Activated CD4-positive, alpha-beta T cell treated with anti-CD3 and anti-CD28 coated beads for 48 hours (primary cell): ENCODE measurements around the gene GAL.

Source experiments
- DNase-seq: peaks from one replicate; pipeline ENCODE4 v3.0.0-alpha.2; 2020

Gene GAL

DNA sequence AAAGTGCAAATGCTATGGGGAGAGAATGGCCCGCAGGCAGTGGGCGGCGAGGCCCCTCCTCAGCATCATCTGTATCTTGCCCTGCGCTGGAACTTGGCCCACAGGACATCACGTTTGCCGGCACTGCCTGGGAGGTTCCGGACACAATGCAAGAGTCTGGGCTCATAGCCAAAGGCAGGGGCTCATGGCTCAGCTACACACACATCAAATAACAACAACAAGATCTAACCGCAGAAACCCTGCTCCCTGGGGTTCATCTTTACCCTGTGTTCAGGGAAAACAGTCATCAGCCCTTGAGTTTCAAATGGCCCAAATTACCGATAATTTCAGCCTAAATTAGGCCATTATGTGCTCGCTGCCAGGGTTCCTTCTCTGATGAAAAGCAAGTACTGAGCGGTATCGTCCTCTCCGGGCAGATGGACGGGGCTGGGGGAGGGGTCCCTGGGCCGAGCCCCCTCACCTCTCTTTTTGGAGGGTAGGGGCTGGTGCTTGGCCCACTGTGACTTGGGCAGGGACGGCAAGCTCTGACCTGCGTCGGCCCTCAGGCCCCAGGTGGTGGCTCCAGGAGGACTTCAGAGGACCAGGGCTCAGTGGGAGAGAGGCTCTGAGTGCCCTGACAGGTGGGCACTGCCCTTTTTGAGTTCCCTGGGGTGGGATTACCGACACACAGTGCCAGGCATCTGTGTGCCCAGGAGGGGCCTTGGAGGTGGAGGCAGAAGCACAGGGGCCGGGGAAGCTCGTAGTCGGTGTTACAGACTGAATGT, 25.0 kb upstream of the GAL start:
- DNase-seq = no peak

DNA sequence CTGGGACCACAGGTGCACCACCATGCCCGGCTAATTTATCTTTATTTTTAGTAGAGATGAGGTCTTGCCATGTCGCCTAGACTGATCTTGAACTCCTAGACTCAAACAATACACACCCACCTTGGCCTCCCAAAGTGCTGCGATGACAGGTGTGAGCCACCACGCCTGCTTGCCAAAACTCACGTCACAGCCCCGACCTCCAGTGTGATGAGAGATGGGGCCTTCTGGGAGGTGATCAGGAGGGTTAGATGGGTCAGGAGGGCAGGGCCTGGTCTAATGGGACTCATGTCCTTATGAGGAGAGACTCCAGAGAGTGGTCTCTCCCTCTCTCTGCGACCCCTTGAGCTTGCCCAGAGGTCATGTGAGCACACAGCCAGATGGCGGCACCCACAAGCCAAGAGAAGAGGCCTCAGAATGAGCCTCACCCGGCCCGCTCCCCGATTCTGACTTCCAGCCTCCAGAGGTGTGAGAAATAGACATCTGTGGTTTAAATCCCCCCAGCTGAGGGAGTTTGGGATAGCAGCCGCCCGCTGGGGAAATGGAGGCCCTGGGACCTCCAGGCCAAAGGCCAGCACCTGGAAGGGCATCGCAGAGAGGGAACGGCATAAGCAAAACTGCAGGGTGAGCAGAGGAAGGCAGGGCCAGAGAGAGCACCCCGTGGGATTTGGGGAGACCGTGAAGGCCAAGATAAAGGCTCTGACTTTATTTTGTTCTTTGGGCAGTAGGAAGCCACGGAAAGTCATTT, 24.1 kb upstream of the GAL start:
- no peak for DNase-seq

DNA sequence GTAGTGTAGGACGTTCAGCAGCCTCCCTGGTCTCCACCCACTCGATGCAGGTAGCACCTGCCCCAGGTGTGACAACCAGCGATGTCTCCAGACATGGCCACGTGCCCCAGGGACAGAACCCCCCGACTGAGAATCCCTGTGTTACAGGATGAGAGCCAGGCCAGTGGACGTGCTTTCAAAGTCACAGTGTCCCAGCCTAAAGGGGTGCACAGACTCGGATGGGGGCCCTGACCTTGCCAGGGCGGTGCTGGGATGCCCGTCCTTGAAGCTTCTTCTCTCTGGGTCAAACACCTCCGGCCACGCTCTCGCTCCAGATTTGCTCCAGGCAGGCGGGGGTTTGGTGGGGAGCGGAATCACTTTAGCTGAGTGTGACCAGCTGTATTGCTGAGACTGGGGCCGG, 23.3 kb upstream of the GAL start:
- no peak for DNase-seq

DNA sequence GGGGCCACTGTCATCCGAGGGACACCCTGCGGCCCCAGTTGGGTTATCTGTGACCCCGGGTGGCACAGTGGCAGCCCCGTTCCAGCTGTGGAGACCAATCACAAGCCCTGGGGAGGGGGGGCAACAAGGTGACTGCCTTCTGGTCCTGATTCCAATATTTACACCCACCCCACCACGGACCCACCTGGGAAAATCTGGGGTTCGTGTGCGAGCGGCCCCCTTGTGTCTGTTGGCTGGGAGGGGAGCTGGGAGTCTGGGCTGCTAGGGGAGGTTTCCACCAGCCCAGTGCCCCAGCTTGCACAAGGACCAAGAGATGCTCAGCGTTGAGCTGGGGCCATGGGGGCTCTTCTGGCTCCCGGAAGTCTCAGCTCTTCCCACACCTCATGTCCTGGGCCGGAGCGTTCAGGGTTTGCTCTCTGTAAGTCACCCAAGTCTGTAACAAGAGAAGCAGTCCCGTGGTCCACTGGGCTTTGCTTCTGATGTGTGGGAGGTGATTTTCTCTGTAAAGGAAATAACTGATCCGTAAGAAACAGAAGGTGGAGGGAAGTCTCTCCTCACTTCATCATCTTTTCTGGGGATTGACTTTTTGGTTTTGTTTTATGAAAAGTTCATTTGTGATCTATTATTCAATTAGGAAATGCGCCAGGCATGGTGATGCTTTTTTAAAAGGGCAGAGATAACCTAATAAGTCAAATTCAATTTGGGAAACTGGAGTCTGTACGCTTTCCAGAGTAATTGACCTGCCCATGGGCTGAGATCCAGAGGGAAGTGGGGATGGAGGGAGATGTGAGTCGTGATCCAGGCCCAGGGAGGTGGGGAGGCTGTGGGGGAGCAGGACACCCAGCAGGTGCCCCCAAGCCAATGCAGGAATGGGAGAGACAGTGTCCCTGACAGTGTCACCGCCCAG, 22.4 kb upstream of the GAL start:
- DNase-seq = no peak

DNA sequence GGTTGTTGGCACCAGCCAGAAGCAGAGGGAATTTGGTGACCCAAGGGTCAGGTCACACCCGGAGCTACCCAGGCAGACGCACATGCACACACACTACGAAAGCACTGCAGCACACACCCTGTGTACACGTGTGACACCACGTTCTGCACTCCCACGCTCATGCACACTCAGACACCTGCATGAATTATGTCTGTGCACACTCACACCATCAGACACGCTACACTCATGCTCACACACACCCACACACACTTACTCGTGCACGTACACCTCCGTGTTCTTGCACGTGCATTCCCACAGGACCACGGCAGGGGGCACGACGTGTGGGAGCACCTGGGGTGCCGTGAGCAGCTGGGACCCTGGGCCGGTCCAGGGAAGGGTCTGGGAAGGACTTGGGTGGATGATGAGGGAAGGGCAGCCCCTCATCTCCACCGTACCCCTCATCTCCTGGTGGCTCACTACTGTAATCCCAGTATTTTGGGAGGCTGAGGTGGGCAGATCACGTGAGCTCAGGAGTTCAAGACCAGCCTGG, 20.8 kb upstream of the GAL start:
- DNase-seq = no peak

DNA sequence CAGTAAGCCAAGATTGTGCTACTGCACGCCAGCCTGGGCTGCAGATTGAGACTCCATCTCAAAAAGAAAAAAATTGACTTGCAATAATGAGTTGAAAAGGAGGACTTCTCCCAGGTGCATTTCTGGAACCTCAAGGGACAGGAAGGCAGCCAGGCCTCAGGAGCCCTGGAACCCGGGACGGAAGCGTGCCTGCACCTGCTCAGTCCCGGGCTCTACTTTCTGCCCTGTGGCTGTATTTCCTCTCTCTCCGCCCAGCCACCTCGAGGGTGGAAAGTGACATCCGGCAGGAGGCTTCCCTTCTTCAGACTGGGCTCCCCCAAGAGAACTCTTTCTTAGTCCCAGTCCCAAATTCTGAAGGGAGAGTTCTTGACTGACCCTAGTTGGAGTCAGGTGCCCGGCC, 20.2 kb upstream of the GAL start:
- no peak for DNase-seq

DNA sequence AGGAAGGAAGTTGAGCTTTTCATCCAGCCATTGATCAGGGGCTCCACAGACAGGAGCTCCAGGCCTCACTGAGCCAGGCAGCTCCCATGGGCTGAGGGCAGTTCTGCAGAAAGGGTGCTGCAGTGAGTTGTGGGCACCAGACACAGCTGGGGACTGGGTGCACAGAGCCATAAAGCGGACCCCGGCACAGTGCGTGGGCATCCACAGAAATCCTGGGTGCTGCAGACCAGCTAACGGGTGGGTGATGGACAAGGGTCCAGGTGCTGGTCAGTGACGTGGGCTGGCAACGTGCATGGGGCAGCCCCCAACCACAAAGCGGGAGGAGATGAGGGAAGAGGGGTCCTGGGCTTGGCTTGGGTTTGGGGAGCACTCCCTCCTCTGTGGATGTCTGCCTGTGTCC, 19.4 kb upstream of the GAL start:
- no peak for DNase-seq

DNA sequence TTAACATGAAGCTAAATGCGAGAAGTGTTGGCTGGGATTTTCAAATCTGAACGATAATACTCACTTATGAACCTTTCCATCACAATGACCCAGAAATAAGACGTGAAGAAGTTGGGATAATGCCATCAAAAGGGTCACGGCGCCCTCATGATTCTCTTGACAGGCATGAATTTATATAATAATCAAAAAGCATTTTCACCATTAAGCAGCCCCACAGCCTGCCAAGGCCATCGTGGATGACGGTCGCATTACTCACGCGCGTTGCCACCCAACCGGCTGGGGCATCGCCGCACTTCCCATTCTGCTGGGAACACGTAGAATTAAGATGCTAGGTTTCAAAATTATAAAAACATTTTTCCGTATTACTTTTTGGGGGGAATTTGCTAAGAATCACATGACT, 18.9 kb upstream of the GAL start:
- no peak for DNase-seq

DNA sequence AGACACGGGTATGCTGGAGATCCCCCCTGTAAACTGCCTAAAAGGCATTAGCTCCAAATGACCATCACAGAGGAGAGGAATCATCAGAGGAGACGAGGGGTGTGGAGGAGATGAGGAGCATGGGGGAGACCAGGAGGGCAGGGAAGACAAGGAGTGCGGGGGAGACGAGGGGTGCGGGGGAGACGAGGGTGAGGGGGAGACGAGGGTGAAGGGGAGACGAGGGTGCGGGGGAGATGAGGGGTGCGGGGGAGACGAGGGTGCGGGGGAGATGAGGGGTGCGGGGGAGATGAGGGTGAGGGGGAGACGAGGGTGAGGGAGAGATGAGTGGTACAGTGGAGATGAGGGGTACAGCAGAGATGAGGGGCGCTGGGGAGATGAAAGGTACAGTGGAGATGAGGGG, 17.5 kb upstream of the GAL start:
- no peak for DNase-seq

DNA sequence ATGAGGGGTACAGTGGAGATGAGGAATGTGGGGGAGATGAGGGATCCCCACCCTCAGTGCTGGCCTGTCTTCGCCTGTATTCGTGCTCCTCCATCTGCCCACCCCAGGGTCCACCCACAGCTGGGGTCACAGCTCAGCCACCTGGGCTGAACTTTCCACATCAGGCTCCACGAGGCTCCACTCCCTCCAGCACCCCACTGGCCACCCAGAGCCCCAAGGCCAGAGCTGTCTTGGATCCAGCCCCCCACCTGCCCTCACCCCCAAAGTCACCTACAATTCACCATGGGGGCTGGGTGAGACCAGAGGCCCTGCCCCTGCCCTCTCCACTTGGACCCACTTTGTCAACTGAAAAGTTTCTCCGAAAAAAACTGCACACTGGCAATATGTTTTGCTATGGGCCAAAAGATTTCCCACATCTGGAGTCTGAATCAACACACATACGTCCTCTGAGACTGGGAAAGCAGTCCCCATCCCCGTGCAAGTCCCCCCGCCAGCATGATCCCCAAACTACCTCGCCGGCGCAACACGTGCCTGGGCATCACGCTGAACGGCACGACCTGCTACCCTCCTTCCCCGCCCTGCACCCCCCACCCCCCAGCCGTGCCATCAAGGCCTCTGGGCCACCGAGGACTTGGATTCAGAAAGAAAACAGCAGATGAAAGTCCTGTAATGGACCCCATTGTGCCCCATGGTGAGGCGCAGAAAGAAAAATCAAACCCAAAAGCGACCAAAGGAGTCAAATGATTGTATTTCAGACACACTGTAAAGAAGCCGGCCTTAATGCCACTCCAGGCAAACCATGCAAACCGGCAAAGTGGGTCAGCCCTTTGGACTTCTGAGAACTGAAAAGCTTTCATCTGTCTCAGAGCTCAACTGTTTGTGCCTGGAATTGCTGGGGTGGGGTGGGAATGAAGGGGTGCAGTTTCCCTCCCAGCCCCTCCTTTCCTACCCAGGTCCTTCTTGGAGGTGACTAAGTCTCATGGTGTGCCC, 16.5 kb upstream of the GAL start:
- no peak for DNase-seq

DNA sequence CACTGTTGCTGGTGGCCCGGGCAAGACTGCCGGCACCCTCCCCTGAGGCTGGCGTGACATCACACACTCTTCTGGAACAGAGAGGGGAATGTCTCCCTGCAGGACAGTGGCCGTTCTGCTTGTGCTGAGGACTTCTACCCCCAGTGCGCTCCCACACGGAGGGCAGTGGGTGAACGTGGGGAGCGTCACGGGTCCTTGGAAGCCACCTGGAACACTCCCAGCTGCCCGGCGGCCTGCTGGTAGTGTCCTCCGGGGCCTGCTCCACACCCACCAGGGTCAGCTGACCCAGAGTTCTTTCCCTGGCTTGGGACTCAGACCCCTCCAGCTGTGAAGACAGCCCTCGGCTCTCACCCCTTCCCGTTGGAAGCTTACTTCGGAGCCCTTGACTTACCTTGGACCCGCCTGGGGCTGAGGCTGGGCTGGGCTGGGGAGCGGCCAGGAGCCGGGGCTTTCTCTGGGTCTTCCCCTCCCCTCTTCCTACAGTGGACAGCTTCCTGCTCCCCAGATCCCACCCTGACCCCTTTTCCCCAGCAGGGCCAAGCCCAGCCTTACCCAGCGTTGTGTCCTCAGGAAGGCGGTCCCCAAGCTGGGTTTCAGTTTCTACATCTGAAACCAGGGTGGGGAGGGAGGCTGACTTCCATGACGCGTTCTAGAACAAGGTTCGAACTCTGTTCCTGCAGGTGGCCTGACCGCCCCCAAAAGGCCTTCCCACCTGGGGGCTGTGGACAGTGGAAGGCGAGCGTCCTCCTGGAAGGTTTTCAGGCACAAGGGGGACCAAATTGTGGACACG, 14.8 kb upstream of the GAL start:
- no peak for DNase-seq

DNA sequence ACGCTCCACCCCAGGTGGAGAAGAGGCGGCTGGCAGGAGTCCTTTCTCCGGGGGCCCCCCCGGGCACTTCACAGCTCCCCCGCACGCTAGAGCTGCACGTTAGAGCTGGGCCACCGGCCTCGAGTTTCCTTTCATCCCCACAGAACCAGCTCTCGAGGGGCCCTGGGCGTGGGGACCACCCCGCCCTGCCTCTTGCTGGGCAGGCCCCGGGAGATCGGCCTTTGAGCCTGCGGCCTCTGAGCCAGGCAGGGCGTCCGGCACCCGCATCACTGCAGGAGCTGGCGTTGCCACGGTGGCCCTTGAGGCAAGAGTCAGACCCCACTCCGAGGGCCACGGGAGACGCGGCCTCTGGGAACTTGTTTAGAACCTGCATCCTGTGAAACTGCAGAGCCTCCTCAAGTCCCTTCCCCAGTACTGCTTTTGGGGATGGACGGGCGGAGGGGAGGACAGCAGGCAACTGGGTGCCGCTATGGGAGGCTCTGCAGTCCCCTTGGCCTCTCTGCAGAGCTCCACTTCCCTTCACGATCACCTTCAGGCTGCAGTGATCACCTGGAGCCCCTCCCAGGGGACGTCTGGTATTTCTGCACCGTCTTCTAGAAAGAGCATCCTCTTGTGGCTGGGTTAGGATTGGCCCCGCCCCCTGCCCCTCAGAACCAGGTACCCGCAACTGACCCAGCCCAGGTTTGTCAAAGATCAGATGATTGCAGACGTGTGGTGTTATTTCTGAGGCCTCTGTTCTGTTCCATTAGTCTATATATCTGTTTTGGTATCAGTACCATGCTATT, 13.9 kb upstream of the GAL start:
- DNase-seq = no peak

DNA sequence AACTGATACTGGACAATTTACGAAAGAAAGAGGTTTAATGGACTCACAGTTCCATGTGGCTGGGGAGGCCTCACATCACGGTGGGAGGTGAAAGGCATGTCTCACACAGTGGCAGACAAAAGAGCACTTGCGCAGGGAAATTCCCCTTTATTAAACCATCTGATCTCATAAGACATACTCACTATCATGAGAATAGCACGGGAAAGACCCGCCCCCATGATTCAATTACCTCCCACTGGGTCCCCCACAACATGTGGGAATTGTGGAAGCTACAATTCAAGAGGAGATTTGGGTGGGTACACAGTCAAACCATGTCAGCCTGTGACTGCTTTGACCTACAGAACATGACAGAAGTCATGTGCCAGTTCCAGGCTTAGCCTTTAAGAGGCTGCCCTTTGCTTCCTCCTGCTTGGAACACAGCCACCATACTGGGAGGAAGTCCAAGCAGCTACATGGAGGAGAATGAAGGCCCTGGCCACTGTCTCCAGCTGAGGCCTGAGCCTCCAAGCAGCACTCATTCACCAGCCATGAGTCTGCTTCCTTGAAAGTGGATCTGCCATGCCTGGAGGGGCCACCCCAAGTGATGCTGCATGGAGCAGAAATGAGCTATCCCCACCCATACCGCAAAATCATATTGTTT, 10.9 kb upstream of the GAL start:
- no peak for DNase-seq

DNA sequence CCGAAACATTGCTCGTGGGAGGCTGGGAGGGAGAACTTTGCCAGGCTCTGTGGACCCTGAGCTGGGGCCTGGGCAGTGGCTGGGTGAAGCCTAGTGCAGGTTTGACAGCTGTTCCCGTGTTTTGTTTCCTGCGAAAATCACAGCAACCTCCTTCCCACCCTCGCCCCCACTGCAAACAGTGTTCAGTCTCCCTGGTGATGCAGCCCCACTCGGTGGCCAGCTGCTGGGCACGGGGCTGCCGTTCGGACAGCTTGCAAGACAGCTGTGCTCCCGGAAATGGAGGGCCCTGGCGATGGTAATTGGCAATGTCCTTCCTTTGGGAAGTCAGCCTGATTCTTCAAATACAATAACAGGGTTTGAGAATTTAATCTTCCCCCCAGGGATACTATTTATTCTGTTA, 10.4 kb upstream of the GAL start:
- no peak for DNase-seq

DNA sequence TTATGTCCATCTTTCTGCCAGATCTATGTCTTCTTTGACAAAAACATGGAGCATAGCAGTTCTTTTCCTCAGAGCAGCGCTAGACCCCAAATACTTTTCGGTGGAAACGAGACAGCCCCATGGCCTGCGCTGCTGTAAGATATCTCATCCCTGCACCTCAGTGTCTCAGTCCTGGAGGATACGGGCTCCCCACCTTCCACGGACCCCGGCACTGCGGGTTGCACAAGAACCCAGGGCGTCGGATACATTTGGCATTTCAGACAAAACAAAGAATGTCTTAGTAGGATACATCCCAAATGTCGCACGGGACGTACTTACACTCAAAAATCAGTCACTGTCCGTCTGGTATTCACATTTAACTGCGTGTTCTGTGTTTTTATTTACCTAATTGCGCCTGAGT, 9.9 kb upstream of the GAL start:
- no peak for DNase-seq

DNA sequence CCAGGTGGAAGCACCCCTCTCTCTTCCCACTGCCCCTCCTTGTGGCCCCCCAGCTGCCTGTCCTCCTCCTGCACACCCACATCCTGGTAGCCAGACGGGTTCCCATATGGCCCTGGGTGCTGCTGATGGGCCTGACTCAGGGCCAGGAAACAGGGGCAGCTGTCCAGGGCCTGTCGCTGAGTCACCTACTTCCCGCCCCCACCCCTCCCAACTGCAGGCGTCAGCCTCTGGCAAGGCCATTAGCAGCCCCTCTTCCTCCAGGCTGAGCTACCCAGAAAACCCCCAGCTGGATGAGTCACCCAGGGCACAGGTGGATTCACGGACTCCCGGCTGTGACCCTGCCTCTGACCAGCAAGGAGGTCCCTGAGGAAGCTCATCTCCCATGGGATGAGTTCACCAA, 6.9 kb upstream of the GAL start:
- no peak for DNase-seq

DNA sequence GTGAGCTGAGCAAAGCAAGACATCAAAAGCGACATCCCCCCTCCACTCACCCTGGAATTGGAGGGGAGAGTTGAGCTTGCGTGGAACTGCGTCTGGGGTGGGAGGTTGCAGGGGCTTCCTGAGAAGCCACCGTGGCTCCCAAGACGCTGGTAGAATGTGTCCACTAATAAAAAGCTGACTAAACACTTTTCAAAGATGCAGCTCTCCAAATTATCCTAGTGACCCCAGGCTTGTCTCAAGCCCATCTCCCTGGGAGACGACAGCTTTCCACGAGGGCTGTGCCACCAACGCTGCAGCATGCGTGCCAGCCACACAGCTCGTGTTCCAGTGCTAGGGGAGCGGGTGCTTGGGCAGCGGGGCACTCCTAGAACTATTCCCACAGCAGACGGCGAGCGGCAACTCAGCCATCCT, 6.3 kb upstream of the GAL start:
- no peak for DNase-seq

DNA sequence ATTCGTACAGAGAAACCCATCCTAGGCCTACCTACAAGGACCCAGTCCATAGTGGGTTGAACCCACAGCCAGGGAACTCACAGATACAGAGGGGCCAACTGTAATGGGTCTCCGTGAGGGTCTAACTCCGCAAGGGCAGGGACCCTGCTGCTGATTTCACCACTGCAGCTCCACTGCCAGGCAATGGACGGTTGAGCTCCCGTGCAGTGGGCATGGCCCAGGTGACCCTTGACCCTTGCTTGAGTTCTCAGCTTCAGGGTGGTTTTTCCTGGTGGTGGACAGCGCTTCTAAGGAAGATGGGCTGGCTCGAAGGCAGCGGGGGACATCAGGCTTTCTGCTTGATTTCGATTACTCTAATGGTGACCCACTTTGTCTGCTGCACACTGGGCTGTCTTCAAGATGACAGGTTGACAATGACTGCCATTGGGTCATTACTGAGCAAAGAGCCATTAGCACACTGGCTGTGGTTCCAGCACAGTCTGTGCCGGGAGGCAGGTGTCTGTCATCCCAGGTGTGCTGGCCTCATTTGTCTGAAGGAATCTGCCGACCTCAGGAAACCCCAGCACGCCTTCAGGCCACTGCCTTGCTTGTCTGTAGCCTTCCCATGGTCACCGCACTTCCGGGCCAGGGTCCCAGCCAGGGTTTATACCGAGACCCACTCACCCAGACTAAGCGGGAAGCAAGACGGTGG, 3.7 kb upstream of the GAL start:
- DNase-seq = no peak

DNA sequence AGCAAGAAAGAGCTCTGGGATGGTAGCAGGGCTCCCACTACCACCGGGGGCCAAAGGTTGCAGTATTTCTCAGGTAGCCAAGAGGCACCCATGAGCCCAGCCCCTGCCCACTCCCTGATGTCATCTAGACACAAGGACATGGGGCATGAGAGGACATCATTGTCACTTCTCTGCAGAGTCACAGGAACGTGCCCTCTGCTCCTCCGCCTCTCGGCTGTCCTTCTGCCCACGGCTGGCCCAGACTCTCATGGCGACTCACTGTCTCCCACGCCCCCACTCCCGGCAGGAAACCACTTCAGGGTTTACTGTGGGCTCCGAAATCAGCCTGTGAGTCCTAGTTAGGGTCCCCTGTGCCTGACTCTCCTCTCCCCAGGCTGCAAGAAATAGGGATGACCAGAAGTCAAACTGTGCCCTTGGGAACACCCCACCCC, 1.8 kb upstream of the GAL start:
- DNase-seq = no peak
